GM23248 (cell line): ENCODE measurements around the gene BPIFB2. TPM values are rescaled to one million over a fixed set of nuclear protein-coding genes. Genes with fewer than 3 reads are reported as not detected.

Experiments
- DNase-seq: peaks from one replicate; pipeline ENCODE4 v3.0.0-alpha.2; 2015
- H2AFZ ChIP-seq: fragments of 200-600 bp; sonication (generic); 2 replicates; pipeline ENCODE4 v1.6.1; 2016; ENCODE audit warnings: antibody characterized with exemption
- H3F3A ChIP-seq: fragments of 200-600 bp; sonication (generic); 2 replicates; pipeline ENCODE4 v1.6.1; 2016; ENCODE audit warnings: mild to moderate bottlenecking, antibody characterized with exemption, mixed run types; ENCODE audit not compliant: insufficient read depth
- H3K27ac ChIP-seq: fragments of 200-600 bp; sonication (generic); 2 replicates; pipeline ENCODE4 v1.5.1; 2016; ENCODE audit warnings: mild to moderate bottlenecking
- H3K27me3 ChIP-seq: fragments of 200-600 bp; sonication (generic); replicated peaks from 2 replicates; pipeline ENCODE4 v1.6.1; 2016; ENCODE audit warnings: mild to moderate bottlenecking; ENCODE audit not compliant: insufficient read depth
- H3K36me3 ChIP-seq: fragments of 200-600 bp; sonication (generic); 2 replicates; pipeline ENCODE4 v1.6.1; 2016; ENCODE audit warnings: low read depth, mild to moderate bottlenecking
- H3K4me1 ChIP-seq: fragments of 200-600 bp; sonication (generic); 2 replicates; pipeline ENCODE4 v1.6.1; 2016; ENCODE audit warnings: mild to moderate bottlenecking; ENCODE audit not compliant: insufficient read depth
- H3K4me2 ChIP-seq: fragments of 200-600 bp; sonication (generic); one replicate; pipeline ENCODE4 v1.6.1; 2016; ENCODE audit warnings: mild to moderate bottlenecking; ENCODE audit not compliant: unreplicated experiment
- H3K4me3 ChIP-seq: fragments of 200-600 bp; sonication (generic); 2 replicates; pipeline ENCODE4 v1.5.1; 2016; ENCODE audit warnings: mild to moderate bottlenecking
- H3K79me2 ChIP-seq: fragments of 200-600 bp; sonication (generic); 2 replicates; pipeline ENCODE4 v1.6.1; 2016; ENCODE audit warnings: mild to moderate bottlenecking; ENCODE audit not compliant: insufficient read depth
- H3K9ac ChIP-seq: fragments of 200-600 bp; sonication (generic); 2 replicates; pipeline ENCODE4 v1.6.1; 2016; ENCODE audit warnings: mild to moderate bottlenecking
- H3K9me2 ChIP-seq: fragments of 200-600 bp; sonication (generic); 2 replicates; pipeline ENCODE4 v1.6.1; 2016; ENCODE audit warnings: mixed run types, mild to moderate bottlenecking, moderate library complexity; ENCODE audit not compliant: insufficient read depth
- H3K9me3 ChIP-seq: fragments of 200-600 bp; sonication (generic); one replicate; pipeline ENCODE4 v1.6.1; 2017; ENCODE audit warnings: low read depth
- H4K20me1 ChIP-seq: fragments of 200-600 bp; sonication (generic); 2 replicates; pipeline ENCODE4 v1.6.0; 2016; ENCODE audit not compliant: insufficient read depth
- EZH2 ChIP-seq: fragments of 200-600 bp; sonication (generic); IDR thresholded peaks from 2 replicates; pipeline ENCODE4 v1.6.1; 2018; ENCODE audit warnings: antibody characterized with exemption, mild to moderate bottlenecking; ENCODE audit not compliant: insufficient read depth, poor library complexity, severe bottlenecking
- EZH2phosphoT487 ChIP-seq: fragments of 200-600 bp; sonication (generic); IDR thresholded peaks from 2 replicates; pipeline ENCODE4 v1.6.1; 2018; ENCODE audit warnings: antibody characterized with exemption, moderate library complexity, mild to moderate bottlenecking, low read depth; ENCODE audit not compliant: insufficient read depth
- WGBS, 2 experiments: methylation state at CpG; one replicate each; pipeline ENCODE4 v1.1.6; 2015 to 2017; ENCODE audit warnings: low lambda C conversion rate in 2 of 2, low coverage in 1 of 2; ENCODE audit errors: missing lambda C conversion rate in 2 of 2; 5-methylcytosine and 5-hydroxymethylcytosine counted together
- in situ Hi-C: fragments of 300-500 bp; cut with MboI; formaldehyde crosslinking; loops from 2 replicates; pipeline ENCODE4 v1.15.0; 2020
- polyA plus RNA-seq: library from polyadenylated mRNA; unstranded; fragments of >200 nt; fragmentation: Nextera tagmentation; extraction: Ambion mirVana; gene quantifications from 2 replicates; pipeline ENCODE4 v1.2.1, GENCODE V29; 2016
- total RNA-seq: library from RNA; depleted of rRNA; stranded (reverse); fragments of >200 nt; shearing (Covaris generic); gene quantifications from 2 replicates; pipeline ENCODE4 v1.2.3, GENCODE V29; 2014

The BPIFB2 gene
- total and polyA plus RNA-seq, 2 experiments from 2014 or later, result not detected

GRCh38 chr20:33027769-33028751 is 20.6 kb downstream of the BPIFB2 start:
- Histone ChIP-seq H4K20me1 (no peaks in the 10 kb centered on the region), H3K4me1 (no peaks in the 10 kb centered on the region), H3K9me2 (no peaks in the 10 kb centered on the region), H2AFZ (no peak overlapping the region), H3K9me3 (no peaks in the 10 kb centered on the region), H3K27me3 (no peaks in the 10 kb centered on the region; the same call in 1 of the 2 replicates), H3F3A (no peaks in the 10 kb centered on the region), H3K79me2 (no peaks in the 10 kb centered on the region), H3K36me3 (no peaks in the 10 kb centered on the region), H3K4me3 (no peak overlapping the region), H3K9ac (no peak overlapping the region), H3K4me2 (no peak overlapping the region), H3K27ac (no peak overlapping the region)
- TF ChIP-seq EZH2 (no peak), EZH2phosphoT487 (no peak)
- DNase-seq, result no peak
- WGBS, 2 experiments, result 30 to 33% methylated on average over 12 of the region's 12 CpGs
- in situ Hi-C loops, result no loop called here

- no peaks in the 10 kb centered on the region for H4K20me1 ChIP-seq
- WGBS, 2 experiments, result 10 to 17% methylated on average over 7 of the region's 7 CpGs
- in situ Hi-C loops, result no loop called here
- H3K4me3 ChIP-seq, result no peak overlapping the region
- H3K4me2 ChIP-seq, result no peak overlapping the region
- no peak overlapping the region for H2AFZ ChIP-seq
- no peaks in the 10 kb centered on the region for H3K79me2 ChIP-seq
- H3K9ac ChIP-seq, result no peak overlapping the region
- H3K27ac ChIP-seq, result no peak overlapping the region
- H3K36me3 ChIP-seq, result no peaks in the 10 kb centered on the region
- no peak for TF ChIP-seq EZH2phosphoT487
- TF ChIP-seq EZH2, result no peak
- no peaks in the 10 kb centered on the region for H3K4me1 ChIP-seq
- no peaks in the 10 kb centered on the region; the same call in 1 of the 2 replicates for H3K27me3 ChIP-seq
- no peaks in the 10 kb centered on the region for H3F3A ChIP-seq
- H3K9me3 ChIP-seq, result no peaks in the 10 kb centered on the region
- no peaks in the 10 kb centered on the region for H3K9me2 ChIP-seq
- no peak for DNase-seq
Measured at GRCh38 chr20:33028875-33029274, 21.4 kb downstream of the BPIFB2 start.

- Histone ChIP-seq H3K9me2 (no peaks in the 10 kb centered on the region), H2AFZ (no peak overlapping the region), H3K4me3 (no peak overlapping the region), H3K4me1 (no peaks in the 10 kb centered on the region), H3K9me3 (no peaks in the 10 kb centered on the region), H3K36me3 (no peaks in the 10 kb centered on the region), H3K27me3 (no peaks in the 10 kb centered on the region; the same call in 1 of the 2 replicates), H3K9ac (no peak overlapping the region), H3K79me2 (no peaks in the 10 kb centered on the region), H3K4me2 (no peak overlapping the region), H4K20me1 (no peaks in the 10 kb centered on the region), H3F3A (no peaks in the 10 kb centered on the region), H3K27ac (no peak overlapping the region)
- no peak for TF ChIP-seq EZH2phosphoT487
- no peak for TF ChIP-seq EZH2
- no peak for DNase-seq
- in situ Hi-C loops, result no loop called here
- WGBS, 2 experiments, result 44 to 50% methylated on average over 9 of the region's 9 CpGs
Measured at GRCh38 chr20:33030076-33030475, 22.6 kb downstream of the BPIFB2 start.

- Histone ChIP-seq H3K36me3 (no peaks in the 10 kb centered on the region), H3K4me3 (no peak overlapping the region), H3K27ac (no peak overlapping the region), H3F3A (no peaks in the 10 kb centered on the region), H3K9ac (no peak overlapping the region), H3K4me1 (no peaks in the 10 kb centered on the region), H2AFZ (no peak overlapping the region), H3K9me2 (no peaks in the 10 kb centered on the region), H3K4me2 (no peak overlapping the region), H3K27me3 (no peaks in the 10 kb centered on the region; the same call in 1 of the 2 replicates), H3K79me2 (no peaks in the 10 kb centered on the region), H4K20me1 (no peaks in the 10 kb centered on the region), H3K9me3 (no peaks in the 10 kb centered on the region)
- in situ Hi-C loops, result no loop called here
- 40 to 55% methylated on average over 6 of the region's 6 CpGs for WGBS, 2 experiments
- no peak for DNase-seq
- TF ChIP-seq EZH2phosphoT487 (no peak), EZH2 (no peak)
Measured at GRCh38 chr20:33030569-33030968, 23.1 kb downstream of the BPIFB2 start.
